HepG2 (cell line): ENCODE data around the gene VPS18. TPM values are rescaled to one million over a fixed set of nuclear protein-coding genes. Genes with fewer than 3 reads are reported as not detected.

Source experiments
- DNMT3B ChIP-seq: conservative IDR thresholded peaks from 2 replicates; pipeline ENCODE4 v1.6.1; 2016; ENCODE audit warnings: missing biosample characterization, control low read depth
- GATAD1 ChIP-seq: IDR thresholded peaks from 2 replicates; pipeline ENCODE4 v1.6.1; 2016; ENCODE audit warnings: missing genetic modification reagents, missing compliant biosample characterization
- HNRNPLL ChIP-seq: fragments of 200-400 bp; formaldehyde crosslinking; IDR thresholded peaks from 2 replicates; pipeline ENCODE4 v1.6.1; 2017; ENCODE audit warnings: mild to moderate bottlenecking, low read depth, low read length; ENCODE audit not compliant: poor library complexity, severe bottlenecking
- MIER2 ChIP-seq: IDR thresholded peaks from 2 replicates; pipeline ENCODE4 v1.6.1; 2016; ENCODE audit warnings: missing biosample characterization, missing genetic modification reagents
- NR0B2 ChIP-seq: sonication (generic); formaldehyde crosslinking; IDR thresholded peaks from 2 replicates; pipeline ENCODE4 v1.4.0; 2020; ENCODE audit warnings: mild to moderate bottlenecking, missing genetic modification reagents
- NR3C1 ChIP-seq: sonication (generic); formaldehyde crosslinking; IDR thresholded peaks from 2 replicates; pipeline ENCODE4 v1.4.0; 2020; ENCODE audit warnings: missing genetic modification reagents
- PAWR ChIP-seq: sonication (generic); formaldehyde crosslinking; IDR thresholded peaks from 2 replicates; pipeline ENCODE4 v1.4.0; 2020; ENCODE audit warnings: missing genetic modification reagents, mild to moderate bottlenecking, borderline replicate concordance
- RXRB ChIP-seq: IDR thresholded peaks from 2 replicates; pipeline ENCODE4 v1.6.1; 2016; ENCODE audit warnings: borderline replicate concordance, missing genetic modification reagents, missing compliant biosample characterization
- TAF15 ChIP-seq: fragments of 200-400 bp; formaldehyde crosslinking; IDR thresholded peaks from one replicate; pipeline ENCODE4 v1.6.1; 2018; ENCODE audit warnings: mild to moderate bottlenecking, low read depth, low read length; ENCODE audit not compliant: poor library complexity, severe bottlenecking
- YEATS2 ChIP-seq: sonication (generic); formaldehyde crosslinking; IDR thresholded peaks from 2 replicates; pipeline ENCODE4 v1.4.0; 2020; ENCODE audit warnings: missing genetic modification reagents, borderline replicate concordance
- YY1 ChIP-seq: IDR thresholded peaks from 2 replicates; pipeline ENCODE4 v1.6.1; 2011; ENCODE audit warnings: low read length, low read depth, moderate library complexity, mild to moderate bottlenecking; ENCODE audit not compliant: insufficient read depth, insufficient replicate concordance
- ZFY ChIP-seq: sonication (generic); formaldehyde crosslinking; IDR thresholded peaks from 2 replicates; pipeline ENCODE4 v1.4.0; 2020; ENCODE audit warnings: missing genetic modification reagents
- ZNF121 ChIP-seq: sonication (generic); formaldehyde crosslinking; IDR thresholded peaks from 2 replicates; pipeline ENCODE4 v1.5.0; 2020; ENCODE audit warnings: mild to moderate bottlenecking, missing genetic modification reagents
- ZNF460 ChIP-seq: sonication (generic); formaldehyde crosslinking; IDR thresholded peaks from 2 replicates; pipeline ENCODE4 v1.5.1; 2020; ENCODE audit warnings: missing genetic modification reagents, mild to moderate bottlenecking, borderline replicate concordance
- ZNF572 ChIP-seq: sonication (generic); formaldehyde crosslinking; IDR thresholded peaks from 2 replicates; pipeline ENCODE4 v1.5.1; 2020; ENCODE audit warnings: mild to moderate bottlenecking, missing genetic modification reagents
- ZNF574 ChIP-seq: sonication (generic); formaldehyde crosslinking; IDR thresholded peaks from 2 replicates; pipeline ENCODE4 v1.4.0; 2020; ENCODE audit warnings: missing genetic modification reagents
- ZNF660 ChIP-seq: sonication (generic); formaldehyde crosslinking; IDR thresholded peaks from 2 replicates; pipeline ENCODE4 v1.5.1; 2020; ENCODE audit warnings: mild to moderate bottlenecking, low read depth, missing genetic modification reagents, borderline replicate concordance
- ZNF775 ChIP-seq: sonication (generic); formaldehyde crosslinking; IDR thresholded peaks from 2 replicates; pipeline ENCODE4 v1.4.0; 2020; ENCODE audit warnings: missing genetic modification reagents, mild to moderate bottlenecking, moderate library complexity, borderline replicate concordance
- ZNF781 ChIP-seq: sonication (generic); formaldehyde crosslinking; IDR thresholded peaks from 2 replicates; pipeline ENCODE4 v1.5.1; 2020; ENCODE audit warnings: borderline replicate concordance, mild to moderate bottlenecking, missing genetic modification reagents; ENCODE audit errors: not compliant biosample characterization
- polyA plus RNA-seq, 8 experiments: library from polyadenylated mRNA; depleted of rRNA in 3 of 8; stranded (reverse) in 7 of 8; unstranded in 1 of 8; fragments of >200 nt; fragmentation: Illumina TruSeq in 4 of 8; extraction: Trizol in 4 of 8; gene quantifications; 2 replicates each; pipeline versions ENCODE4 v1.2.1 to v1.2.3, GENCODE V29; 2011 to 2016; ENCODE audit warnings: low read depth in 4 of 8, missing spikeins in 1 of 8, mixed read lengths in 1 of 8; ENCODE audit not compliant: insufficient read depth in 1 of 8
- total RNA-seq, 5 experiments: library from RNA; depleted of rRNA; stranded (reverse); fragments of >200 nt; fragmentation: Illumina TruSeq; extraction: Trizol; gene quantifications; 2 replicates each; pipeline ENCODE4 v1.2.3, GENCODE V29; 2016; ENCODE audit warnings: low read depth in 1 of 5
- TF ChIP-seq, protein P1 (sequence below): IDR thresholded peaks from 2 replicates; pipeline ENCODE4 v1.6.1; 2012; ENCODE audit warnings: low read depth, low read length, improper control_type of control experiment
- TF ChIP-seq, protein P2 (sequence below): sonication (generic); formaldehyde crosslinking; IDR thresholded peaks from 2 replicates; pipeline ENCODE4 v1.8.0; 2022; ENCODE audit warnings: mild to moderate bottlenecking, missing genetic modification reagents, moderate library complexity
- TF ChIP-seq, protein P3 (sequence below): sonication (generic); formaldehyde crosslinking; IDR thresholded peaks from 2 replicates; pipeline ENCODE4 v1.8.1; 2023; ENCODE audit warnings: mild to moderate bottlenecking, moderate library complexity, missing genetic modification reagents

VPS18 gene
- total and polyA plus RNA-seq, 2 of the 13 experiments (the other 11 are each of a cell fraction or from before 2014, with no cell fraction given): 5.8 to 17.0 TPM

DNA sequence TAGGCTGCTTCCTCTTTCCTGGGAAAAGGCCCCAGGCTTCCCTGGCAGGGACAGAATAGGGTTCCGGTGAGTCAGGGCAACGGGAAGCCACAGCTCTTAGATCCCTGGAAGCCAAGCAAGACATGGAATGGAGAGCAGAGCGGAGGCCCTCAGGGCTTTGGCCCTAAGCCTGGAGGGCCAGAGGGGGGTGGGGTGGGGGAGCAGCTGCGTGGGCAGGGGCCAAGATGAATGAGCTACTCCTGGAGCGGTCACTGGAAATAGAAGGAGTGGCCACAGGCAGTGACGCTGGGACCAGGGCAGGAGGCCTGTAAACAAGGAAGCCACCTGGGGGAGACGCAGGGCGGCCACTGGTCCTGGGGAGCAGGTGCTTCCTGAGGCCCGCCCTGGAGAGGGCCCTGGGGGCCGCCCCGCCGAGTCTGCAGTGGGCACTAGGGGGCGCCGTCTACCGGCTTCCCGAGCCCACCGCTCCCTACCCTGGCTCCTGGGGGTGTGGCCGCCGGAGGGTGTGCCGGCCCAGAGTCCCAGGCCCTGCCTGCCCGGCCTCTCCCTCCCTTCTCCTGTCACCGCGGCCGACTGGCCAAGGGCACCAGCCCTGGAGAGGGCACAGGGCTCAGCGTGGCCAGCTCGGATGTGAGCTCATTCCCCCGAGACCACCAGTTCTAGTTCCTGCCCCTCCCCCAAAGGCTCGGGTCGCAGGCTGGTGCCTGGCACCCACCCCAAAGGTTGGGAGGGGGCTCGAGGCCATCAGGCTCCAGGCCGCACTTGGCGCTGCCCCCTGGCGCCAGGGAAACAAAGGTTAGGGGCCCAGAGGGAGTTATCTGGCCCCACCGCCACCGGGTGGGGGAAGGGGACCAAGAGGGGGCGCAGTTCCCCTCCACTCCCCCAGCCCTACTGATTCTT is 12.1 kb downstream of the VPS18 start (continued):
- TF ChIP-seq ZNF574 (CRISPR knock-in tag) (peak; percentile 65; the same call in 1 of the 2 replicates), HNRNPLL (peak; percentile 28), NR0B2 (no peak), PAWR (CRISPR knock-in tag) (no peak), YY1 (no peak), ZNF775 (CRISPR knock-in tag) (no peak), ZFY (peak; percentile 60; the same call in 1 of the 2 replicates), ZNF660 (CRISPR knock-in tag) (no peak), NR3C1 (CRISPR knock-in tag) (no peak), DNMT3B (CRISPR knock-in tag) (no peak), MIER2 (CRISPR knock-in tag) (no peak), ZNF572 (CRISPR knock-in tag) (no peak), ZNF460 (CRISPR knock-in tag) (no peak), TAF15 (no peak), GATAD1 (CRISPR knock-in tag) (no peak), RXRB (CRISPR knock-in tag) (0 out of 2 replicates have a peak, but pooled peaks have one; percentile 8), YEATS2 (CRISPR knock-in tag) (no peak), ZNF121 (CRISPR knock-in tag) (peak; percentile 76; the same call in 1 of the 2 replicates), ZNF781 (CRISPR knock-in tag) (no peak)
- TF ChIP-seq, protein P1, sequence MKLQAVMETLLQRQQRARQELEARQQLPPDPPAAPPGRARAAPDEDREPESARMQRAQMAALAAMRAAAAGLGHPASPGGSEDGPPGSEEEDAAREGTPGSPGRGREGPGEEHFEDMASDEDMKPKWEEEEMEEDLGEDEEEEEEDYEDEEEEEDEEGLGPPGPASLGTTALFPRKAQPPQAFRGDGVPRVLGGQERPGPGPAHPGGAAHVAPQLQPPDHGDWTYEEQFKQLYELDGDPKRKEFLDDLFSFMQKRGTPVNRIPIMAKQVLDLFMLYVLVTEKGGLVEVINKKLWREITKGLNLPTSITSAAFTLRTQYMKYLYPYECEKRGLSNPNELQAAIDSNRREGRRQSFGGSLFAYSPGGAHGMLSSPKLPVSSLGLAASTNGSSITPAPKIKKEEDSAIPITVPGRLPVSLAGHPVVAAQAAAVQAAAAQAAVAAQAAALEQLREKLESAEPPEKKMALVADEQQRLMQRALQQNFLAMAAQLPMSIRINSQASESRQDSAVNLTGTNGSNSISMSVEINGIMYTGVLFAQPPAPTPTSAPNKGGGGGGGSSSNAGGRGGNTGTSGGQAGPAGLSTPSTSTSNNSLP: no peak
- TF ChIP-seq, protein P2, sequence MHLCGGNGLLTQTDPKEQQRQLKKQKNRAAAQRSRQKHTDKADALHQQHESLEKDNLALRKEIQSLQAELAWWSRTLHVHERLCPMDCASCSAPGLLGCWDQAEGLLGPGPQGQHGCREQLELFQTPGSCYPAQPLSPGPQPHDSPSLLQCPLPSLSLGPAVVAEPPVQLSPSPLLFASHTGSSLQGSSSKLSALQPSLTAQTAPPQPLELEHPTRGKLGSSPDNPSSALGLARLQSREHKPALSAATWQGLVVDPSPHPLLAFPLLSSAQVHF: no peak
- TF ChIP-seq, protein P3, sequence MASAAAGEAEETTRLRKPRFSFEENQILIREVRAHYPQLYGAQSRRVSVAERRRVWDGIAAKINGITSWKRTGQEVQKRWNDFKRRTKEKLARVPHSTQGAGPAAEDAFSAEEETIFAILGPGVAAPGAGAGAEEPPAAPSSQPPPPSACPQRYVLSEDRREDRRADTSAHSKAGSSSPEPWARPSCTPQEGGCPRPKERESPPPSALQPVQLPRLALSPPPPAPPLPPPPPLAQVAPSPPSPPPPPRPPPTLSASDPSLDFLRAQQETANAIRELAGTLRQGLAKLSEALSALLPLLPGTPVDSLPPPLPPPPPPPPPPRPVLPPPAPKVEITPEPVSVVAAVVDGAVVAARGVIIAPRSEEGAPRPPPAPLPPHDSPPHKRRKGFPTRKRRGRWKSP: no peak
